ENCODE data around the gene MYLK.

- TF ChIP-seq CTCF (IDR thresholded peaks at IDR 0.05) (no peak), EZH2 (IDR thresholded peaks at IDR 0.05; ENCODE audit: borderline replicate concordance, insufficient read depth, low read depth, low read length, poor library complexity, severe bottlenecking) (no peak)
Measured at GRCh38 chr3:123613543-123613942, 270.6 kb downstream of the MYLK start.

All from B cell (primary cell).